GM19023 (cell line): Measurements from ENCODE around the gene PRPF38A.
"Not testable (repeated sequence)": the region's sequence is repeated elsewhere in the genome, so short reads cannot be mapped to it uniquely, and the experiment has no call there.

Source experiments
- ATAC-seq: cut with Tn5 transposase; IDR thresholded peaks from one replicate; pipeline ENCODE4 v1.9.1; 2021; ENCODE audit warnings: mild to moderate bottlenecking, moderate library complexity; ENCODE audit not compliant: unreplicated experiment

The PRPF38A gene, protein sequence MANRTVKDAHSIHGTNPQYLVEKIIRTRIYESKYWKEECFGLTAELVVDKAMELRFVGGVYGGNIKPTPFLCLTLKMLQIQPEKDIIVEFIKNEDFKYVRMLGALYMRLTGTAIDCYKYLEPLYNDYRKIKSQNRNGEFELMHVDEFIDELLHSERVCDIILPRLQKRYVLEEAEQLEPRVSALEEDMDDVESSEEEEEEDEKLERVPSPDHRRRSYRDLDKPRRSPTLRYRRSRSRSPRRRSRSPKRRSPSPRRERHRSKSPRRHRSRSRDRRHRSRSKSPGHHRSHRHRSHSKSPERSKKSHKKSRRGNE

DNA sequence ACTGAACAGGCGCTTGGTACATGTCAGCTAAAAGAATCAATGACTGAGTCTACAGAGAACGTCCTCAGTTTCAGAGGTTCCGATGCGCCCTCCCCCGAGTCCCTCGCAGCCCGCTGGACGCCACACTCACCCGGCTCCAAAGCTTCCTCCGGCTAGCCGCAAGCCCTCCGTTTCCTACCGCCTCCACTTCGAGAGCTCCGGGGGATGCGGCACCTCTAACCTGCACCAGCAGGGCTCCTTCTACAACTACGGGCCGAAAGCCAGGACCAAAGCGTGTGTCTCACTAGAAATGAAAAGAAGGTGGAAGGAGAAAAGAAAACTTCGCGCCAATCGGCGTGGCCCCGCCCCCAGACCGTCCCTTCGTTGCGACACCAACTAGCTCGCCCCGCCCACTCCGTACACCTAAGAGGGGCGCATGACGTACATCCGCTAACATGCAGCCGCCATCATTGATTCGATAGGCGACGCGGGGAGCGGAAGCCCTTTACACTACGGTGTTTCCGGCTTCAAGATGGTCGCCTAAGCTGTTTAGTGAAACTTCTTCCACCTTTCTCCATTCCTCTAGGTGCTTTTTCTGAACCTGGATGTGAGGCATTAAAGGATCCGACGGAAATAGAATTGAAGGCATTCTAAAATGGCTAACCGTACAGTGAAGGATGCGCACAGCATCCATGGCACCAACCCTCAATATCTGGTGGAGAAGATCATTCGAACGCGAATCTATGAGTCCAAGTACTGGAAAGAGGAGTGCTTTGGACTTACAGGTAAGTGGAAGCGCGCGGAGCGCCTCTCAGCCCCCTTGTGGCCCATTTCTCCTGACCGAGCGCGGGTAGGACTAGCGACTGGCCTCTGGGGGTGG, at the start of gene PRPF38A, which contains the start of gene ORC1:
Gene PRPF38A (plus strand): TSS at position 487 of the 859 bp plus-strand sequence. CDS start 148 bp downstream, at position 635.
Gene ORC1 (minus strand): TSS at position 308 of the 859 bp plus-strand sequence. CDS start 2,200 bp downstream, outside the sequence.
- ATAC-seq = peak; percentile 95

DNA sequence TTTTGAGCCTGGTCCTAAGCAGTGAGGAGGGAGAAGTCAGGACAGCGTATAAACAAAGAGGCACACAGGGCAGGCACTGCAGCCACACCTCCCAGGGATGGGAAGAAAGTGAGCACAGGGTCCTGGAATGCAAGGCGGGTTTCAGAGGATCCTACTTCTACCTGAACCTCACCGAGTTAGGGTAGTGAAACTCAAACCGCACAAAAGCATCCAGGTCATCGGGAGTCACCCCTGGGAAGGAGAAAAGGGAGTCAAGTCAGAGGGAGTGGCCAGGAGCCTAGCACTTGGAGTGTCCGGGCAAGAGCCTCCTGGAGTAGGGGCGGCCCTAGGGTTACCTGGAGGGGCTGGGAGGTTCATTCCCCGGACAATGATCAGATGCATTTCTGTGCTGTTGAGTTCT, 49.0 kb upstream of the PRPF38A start:
- no peak for ATAC-seq

DNA sequence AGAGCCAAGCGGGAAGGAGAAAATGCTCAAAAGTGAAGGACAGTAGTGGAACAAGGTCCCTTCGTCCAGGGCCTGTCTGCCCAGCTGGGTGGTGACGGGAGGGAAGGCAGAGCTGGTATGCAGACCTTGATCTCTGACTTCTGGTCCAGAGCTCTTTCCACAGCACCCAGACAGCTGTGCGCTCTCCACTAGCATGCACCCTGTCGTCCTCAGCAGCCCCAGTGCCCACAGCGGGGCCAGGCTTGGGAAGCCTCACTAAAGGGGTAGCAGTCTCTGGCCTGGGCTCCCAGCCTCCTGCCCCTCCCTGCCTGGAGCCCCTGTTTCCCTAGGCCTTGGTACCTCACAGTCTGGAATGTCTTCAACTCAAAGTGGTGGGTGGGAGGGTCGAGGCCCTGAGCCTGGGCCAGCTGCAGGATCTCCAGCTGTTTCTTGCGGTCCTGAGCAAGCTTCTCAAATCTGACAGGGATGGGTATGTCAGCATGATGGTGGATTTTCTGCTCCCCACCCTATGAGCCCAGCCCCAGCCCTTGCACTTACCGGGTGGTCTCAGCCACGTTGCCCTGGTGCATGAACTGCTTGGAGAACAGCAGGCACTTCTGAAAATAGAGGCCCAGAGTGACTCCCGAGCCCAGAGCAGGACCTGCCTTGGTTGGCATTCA, 48.4 kb upstream of the PRPF38A start:
- ATAC-seq = no peak

DNA sequence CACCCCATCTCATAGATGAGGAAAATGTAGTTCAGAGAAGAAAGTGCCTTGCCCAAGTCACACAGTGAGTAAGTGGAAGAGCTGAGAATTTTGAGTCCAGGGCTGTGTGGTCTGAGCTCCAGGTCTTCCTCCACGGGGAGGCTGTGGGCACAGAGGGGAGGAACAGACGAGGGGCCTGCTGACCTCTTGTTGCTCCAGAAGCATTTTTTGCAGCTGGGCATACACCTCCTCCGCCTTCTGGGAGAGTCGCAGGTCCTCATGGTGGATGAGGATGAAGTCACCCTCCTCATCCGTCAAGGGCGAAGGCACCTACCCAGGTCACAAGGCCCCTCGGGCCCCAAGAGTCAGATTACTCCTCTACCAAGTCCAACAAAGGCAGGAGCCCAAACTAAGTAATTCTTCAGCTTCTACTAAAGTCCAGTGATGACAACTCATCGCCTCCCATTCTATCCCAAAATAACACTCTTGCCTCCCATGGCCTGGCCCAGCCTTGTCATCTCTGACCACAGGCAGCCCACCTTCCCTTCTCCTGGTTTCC, 47.5 kb upstream of the PRPF38A start:
- no peak for ATAC-seq

DNA sequence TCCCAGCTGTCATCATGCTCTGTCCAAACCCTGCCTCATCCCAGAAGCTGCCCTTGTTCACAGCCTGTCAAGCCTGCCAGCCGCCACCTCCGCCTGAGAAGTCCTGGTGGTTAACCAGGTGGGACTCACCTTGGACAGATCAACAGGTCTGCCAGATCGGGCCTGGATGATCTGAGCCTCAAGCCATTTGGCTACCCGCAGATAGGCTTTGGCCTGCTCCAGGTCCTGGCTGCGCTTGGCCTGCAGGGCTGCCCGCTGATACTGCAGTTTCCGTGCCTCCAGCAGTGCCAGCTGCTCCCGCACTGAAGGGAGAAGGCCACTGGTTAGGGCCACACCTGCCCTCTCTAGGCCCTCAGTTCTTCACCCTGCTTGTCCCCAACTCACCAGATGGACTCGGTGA, 47.0 kb upstream of the PRPF38A start:
- no peak for ATAC-seq

DNA sequence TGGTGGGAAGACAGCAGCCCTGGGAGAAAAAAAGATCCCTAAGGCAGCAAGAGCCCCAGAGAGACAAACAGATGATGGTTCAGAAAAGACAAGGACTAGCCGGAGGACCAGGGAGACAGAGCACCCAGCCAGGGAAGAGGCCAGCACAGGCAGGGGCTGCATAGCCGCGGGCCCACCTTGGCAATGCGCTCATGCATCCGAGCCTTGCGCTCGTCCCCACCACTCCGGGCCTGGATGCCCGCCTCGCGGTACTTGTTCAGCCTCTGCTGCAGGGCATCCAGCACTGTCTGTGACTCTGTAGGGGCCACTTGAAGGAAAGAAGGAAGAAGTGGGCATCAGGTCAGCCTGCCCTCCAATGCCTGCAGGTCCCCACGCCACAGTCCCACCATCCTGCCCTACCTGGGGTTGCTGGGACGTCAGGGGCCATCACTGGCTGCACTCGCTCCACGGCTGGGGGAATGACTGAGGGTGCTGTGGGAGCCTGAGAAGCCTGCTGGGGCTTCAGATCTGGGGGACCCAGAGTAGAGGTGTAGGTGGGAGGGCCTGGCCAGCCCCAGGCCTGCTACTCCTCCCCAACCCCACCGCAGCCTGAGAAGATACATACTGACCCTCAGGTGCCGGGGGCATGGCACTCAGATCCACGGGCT, 45.4 kb upstream of the PRPF38A start:
- ATAC-seq = no peak

DNA sequence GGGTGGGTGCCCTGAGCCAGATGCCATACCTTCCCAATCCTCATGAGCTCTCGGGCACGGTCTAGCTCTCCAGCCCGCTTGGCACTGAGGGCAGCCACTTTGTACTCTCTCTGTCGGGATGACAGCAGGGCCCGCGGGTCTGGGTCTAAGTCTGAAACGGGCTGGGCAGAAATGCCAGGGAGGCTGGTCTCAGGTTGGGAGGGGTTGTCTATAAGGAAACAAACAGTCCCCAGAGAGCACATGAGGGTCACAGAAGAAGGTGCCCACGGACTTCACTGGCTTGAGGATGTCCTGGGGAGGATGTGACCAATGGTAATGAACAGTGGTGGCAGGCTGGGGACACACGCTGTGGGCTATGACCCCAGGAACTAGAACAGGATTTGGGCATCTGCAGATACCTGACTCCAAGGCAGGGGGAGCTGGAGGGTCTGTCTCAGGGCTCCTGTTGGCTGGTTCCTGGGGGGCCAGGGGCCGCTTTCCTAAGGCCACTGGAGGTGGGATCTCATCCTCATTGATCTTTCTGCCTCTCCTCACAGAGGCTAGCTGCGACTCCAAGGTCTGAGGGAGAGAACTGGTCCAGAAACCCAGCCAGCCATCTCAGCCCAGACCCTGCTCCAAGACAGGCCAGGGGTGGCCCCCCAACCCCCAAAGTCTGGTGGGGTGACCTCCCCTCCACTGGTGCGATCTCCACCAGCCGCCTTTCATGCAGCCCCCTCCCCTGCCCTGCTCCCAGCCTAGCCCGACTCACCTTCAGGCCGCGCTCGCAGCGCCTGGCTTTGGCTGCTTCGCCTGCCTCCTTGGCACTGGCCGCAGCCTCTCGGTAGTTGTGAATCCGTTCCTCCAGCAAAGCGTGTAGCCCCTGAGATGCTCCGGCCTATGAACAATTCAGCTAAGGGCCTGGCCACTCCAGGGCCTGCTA, 44.5 kb upstream of the PRPF38A start:
- no peak for ATAC-seq

DNA sequence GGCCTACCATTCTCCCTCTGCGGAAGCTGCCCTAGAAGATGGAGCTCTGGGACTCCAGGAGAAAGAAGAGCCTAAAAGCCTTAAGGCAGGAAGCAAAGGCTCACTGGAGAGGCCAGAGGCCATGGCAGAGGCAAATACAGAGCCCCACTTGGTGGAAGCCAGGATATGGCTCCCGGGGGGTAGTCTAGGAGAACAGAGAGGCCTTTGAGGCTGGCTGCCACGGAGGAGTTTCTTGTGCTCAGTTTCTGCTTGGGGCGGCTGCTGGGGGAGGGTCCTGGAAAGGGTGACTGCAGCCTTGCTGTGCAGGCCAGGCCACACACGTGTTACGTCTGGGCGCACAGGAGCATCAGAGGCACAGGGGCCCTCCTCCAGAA, 43.8 kb upstream of the PRPF38A start:
- no peak for ATAC-seq

DNA sequence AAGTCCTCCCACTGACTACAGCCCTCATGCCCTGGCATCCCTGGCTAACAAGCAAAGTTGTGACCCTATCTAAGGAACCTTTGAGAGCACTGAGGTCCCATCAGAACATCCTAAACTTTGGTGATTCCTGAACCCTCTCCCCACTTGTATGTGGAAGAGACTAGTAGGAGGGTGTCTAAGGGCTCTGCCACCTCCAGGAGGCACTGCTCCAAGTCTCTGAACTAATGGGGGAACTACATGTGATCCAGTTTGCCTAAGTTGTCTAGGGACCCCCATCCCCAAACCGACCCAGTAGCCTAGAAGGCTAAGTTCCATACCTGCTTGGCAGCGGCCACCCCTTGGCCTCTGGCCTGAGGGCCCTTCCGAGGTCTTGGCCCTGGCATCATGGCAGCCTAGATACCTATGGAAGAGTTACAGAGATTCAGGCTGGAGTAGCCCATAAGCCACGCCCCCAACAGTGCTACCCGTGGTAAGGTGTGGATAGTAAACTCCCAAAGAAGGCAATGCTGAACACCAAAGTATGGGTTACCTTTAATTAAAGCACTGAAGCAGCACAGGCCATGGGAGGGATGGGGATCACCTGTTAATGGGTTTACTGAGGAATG, 40.1 kb upstream of the PRPF38A start:
- no peak for ATAC-seq

DNA sequence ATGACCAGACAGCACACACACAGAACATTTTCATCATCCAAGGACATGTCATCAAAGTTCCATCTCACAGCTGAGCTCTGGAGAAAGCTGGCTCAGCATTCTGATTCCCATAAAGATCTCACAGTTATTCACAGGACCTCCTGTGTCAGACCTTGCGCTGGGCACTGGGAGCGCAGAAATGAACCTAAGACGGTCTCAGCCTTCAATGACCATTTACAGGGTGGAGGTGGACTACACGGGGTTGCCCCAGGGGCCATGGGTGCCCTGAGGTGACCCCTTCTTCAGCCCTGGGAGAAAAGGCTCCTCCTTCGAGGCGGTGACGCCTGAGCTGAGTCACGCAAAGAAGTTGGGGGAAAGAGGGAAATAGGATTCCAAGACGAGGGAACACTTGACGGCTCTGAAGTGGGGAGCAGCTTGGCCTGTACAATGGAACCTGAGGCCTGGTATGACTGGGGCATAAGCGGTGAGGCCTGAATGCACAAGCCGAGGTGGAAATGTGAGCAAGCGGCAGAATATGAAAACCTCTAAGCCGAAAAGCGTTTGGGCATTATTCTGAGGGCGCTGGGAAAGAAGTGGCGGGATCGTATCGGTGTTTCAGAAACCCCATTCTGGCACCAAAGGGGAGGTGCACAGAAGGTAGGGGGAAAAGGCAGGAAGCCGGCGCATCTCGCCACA, 39.2 kb upstream of the PRPF38A start:
- ATAC-seq = no peak

DNA sequence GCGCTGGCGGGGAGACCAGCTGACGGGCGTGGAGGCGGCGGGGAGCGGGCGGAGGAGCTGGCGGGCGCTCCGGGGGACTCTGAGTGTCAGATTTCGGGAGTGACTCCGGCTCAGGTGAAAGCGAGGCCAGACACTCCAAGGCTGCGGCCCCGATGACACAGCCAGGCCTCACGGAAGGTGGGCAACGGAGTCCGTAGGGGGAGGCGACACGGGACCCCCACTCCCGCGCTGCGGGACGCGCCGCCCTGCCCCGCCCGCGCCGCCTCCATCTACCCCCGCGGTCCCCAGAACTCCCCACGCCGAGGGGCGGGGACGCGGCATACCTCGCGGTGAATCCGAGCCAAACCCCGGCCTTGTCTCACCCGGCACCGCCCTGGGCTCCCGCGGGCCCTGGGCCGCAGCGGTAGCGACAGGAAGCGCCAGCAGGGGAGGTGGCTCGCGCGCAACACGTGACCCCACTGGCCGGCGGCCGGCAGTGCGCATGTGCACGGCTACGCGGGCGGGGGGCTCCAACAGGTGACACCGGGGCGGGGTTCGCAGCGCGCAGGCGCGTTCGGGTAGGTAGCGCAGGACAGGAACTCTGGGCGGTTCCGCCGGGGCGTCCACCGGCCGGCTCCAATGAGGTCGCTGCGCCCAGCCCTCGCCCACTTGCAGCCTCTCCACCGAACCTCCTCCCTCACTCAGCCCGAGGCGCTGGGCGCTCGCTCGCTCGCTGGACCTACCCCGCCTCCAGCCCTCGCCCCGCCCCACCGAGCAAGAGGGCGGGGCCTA, 38.5 kb upstream of the PRPF38A start, which contains the start of gene CC2D1B:
Gene CC2D1B (minus strand): TSS at position 460 of the 771 bp plus-strand sequence. CDS start 1,585 bp downstream, outside the sequence.
- peak; percentile 92 for ATAC-seq

DNA sequence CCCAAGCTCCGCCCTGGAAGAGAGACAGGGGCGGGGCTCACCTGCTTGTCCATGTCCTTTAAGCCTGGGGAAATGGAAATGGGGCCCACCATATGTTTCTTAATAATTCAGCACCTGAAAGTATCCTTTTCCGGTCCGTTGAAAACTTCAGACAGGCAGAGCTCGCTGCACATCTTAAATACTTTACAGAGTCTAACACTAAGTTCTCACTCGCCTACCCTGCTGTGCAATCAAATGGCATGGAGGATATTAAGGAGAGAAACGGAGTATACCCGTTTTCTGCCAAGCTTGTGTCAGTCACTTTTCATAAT, 37.9 kb upstream of the PRPF38A start:
- no peak for ATAC-seq

DNA sequence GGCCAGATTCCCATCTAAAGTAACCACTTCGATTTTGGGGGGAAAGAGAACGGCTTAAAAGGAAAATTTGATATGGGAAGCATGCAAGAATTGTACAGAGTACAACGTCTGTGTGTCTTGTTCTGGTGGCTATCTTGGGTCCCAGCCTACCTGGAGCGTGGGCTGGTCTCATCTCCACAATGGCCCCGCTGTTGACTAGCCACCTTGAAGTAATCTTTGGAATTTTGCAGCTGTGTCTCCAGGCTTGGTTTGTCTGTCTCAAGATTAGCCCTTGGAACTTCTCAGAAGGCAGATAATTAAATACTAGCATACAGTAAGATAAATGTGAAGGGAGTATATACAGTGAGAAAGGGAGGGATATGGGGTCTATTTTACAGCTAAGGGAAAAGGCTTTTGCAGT, 37.1 kb upstream of the PRPF38A start:
- ATAC-seq = no peak

DNA sequence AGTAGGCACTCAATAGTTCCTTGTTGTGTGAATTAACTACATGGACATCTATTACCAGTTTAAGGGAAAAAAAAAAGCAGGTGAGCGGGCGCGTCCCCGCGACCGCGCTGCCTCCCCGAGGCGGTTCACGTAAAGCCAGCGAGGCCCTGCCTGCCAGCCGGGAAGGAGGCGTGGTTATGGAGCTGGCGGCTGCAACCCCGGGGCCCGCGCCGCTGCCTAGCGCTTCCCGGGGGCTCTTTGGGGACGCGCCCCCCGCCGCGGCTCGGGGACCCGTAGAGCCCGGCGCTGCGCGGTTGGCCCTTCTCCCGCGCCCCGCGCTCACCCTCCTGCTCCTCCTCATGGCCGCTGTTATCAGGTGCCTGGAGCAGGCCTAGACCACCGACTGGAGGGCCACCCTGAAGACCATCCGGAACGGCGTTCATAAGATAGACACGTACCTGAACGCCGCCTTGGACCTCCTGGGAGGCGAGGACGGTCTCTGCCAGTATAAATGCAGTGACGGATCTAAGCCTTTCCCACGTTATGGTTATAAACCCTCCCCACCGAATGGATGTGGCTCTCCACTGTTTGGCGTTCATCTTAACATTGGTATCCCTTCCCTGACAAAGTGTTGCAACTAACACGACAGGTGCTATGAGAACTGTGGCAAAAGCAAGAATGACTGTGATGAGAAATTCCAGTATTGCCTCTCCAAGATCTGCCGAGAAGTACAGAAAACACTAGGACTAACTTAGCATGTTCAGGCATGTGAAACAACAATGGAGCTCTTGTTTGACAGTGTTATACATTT, 35.8 kb upstream of the PRPF38A start:
- ATAC-seq = no peak

DNA sequence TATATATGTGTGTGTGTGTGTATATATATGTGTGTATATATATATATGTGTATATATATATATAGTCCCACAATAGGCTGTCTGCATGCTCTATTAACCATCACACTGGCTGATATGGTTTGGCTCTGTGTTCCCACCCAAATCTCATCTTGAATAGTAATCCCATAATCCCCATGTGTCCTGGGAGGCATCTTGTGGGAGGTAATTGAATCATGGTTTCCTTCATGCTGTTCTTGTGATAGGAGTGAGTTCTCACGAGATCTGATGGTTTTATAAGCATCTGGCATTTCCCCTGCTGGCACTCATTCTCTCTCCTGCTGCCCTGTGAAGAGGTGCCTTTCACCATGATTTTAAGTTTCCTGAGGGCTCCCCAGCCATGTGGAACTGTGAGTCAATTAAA, 34.6 kb upstream of the PRPF38A start:
- ATAC-seq = not testable (repeated sequence)

DNA sequence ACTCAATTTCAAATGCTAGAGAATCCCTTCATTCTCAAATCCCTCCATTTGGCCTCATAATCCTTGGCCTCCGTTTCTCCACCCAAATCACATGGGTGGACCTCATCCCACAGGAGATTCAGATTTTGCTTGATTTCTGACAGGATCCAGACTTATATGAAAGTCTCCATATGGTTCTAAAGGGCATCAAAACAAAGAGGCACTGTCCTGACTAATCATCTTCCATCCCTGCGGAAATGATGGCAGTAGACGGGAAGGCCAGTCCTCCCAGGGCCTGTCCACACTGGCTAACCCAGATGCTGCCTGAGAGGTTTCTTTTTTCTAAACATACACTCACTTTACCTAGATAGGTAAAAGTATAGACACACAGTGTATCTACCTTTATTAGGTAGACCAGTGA, 19.0 kb upstream of the PRPF38A start:
- ATAC-seq = no peak

DNA sequence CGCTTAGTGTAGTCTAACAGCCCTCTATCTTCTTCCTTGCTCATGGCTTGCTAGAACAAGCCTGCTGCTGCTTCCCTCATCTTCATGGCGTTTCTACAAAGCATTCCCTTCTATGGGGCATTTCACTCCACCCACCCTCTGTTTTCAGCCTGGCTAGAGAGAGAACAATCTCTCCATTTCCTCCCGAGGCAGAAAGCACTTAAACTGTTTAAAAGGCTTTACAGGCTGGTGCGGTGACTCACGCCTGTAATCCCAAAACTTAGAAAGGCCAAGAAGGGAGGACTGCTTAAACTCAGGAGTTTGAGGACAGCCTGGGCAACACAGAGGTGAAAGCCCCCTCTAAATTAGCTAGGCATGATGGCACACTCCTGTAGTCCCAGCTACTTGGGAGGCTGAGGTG, 17.9 kb upstream of the PRPF38A start:
- no peak for ATAC-seq
